Measurements from ENCODE around the gene NWD2.

GRCh38 chr4:37415845-37416369, 171.4 kb downstream of the NWD2 start:
- TF ChIP-seq, protein P1, sequence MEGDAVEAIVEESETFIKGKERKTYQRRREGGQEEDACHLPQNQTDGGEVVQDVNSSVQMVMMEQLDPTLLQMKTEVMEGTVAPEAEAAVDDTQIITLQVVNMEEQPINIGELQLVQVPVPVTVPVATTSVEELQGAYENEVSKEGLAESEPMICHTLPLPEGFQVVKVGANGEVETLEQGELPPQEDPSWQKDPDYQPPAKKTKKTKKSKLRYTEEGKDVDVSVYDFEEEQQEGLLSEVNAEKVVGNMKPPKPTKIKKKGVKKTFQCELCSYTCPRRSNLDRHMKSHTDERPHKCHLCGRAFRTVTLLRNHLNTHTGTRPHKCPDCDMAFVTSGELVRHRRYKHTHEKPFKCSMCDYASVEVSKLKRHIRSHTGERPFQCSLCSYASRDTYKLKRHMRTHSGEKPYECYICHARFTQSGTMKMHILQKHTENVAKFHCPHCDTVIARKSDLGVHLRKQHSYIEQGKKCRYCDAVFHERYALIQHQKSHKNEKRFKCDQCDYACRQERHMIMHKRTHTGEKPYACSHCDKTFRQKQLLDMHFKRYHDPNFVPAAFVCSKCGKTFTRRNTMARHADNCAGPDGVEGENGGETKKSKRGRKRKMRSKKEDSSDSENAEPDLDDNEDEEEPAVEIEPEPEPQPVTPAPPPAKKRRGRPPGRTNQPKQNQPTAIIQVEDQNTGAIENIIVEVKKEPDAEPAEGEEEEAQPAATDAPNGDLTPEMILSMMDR (IDR thresholded peaks at IDR 0.05) = no peak
- no peak for TF ChIP-seq POLR2A (IDR thresholded peaks at IDR 0.05)
